Measurements from ENCODE around the gene ZDHHC24.

- TF ChIP-seq CSDC2 (CRISPR knock-in tag; IDR thresholded peaks at IDR 0.05) = no peak
- TF ChIP-seq PATZ1 (CRISPR knock-in tag; IDR thresholded peaks at IDR 0.05; ENCODE audit: borderline replicate concordance) = no peak
- TF ChIP-seq ZFP30 (CRISPR knock-in tag; IDR thresholded peaks at IDR 0.05) = no peak
- no peak for TF ChIP-seq POU6F1 (CRISPR knock-in tag; IDR thresholded peaks at IDR 0.05; ENCODE audit: borderline replicate concordance, low read depth)
- no peak for TF ChIP-seq ZFP3 (CRISPR knock-in tag; IDR thresholded peaks at IDR 0.05)
- TF ChIP-seq BACH2 (CRISPR knock-in tag; IDR thresholded peaks at IDR 0.05; ENCODE audit: borderline replicate concordance) = no peak
- no peak for TF ChIP-seq TCF4 (CRISPR knock-in tag; IDR thresholded peaks at IDR 0.05; ENCODE audit: borderline replicate concordance)
- TF ChIP-seq ZC3H10 (CRISPR knock-in tag; IDR thresholded peaks at IDR 0.05) = no peak
- no peak for TF ChIP-seq OSR1 (CRISPR knock-in tag; IDR thresholded peaks at IDR 0.05)
- no peak for TF ChIP-seq CREB5 (CRISPR knock-in tag; IDR thresholded peaks at IDR 0.05; ENCODE audit: low read depth)
- TF ChIP-seq ZNF8 (CRISPR knock-in tag; IDR thresholded peaks at IDR 0.05) = no peak
- no peak for TF ChIP-seq ARNTL (CRISPR knock-in tag; IDR thresholded peaks at IDR 0.05; ENCODE audit: borderline replicate concordance, low read depth)
These were observed 3.8 kb upstream of the ZDHHC24 start for GRCh38 chr11:66549696-66550095.

Data from SK-N-SH treated with all-trans-retinoic acid at 6 μM for 48 hours (cell line).